Measurements from ENCODE around the gene HCAR2. TPM values are rescaled to one million over a fixed set of nuclear protein-coding genes. Genes with fewer than 3 reads are reported as not detected.
"Not testable (repeated sequence)": the region's sequence is repeated elsewhere in the genome, so short reads cannot be mapped to it uniquely, and the experiment has no call there.

HCAR2 gene
- polyA plus RNA-seq, 5 donors: 0.09 to 0.30 (median 0.21) TPM; not detected in 1

DNA sequence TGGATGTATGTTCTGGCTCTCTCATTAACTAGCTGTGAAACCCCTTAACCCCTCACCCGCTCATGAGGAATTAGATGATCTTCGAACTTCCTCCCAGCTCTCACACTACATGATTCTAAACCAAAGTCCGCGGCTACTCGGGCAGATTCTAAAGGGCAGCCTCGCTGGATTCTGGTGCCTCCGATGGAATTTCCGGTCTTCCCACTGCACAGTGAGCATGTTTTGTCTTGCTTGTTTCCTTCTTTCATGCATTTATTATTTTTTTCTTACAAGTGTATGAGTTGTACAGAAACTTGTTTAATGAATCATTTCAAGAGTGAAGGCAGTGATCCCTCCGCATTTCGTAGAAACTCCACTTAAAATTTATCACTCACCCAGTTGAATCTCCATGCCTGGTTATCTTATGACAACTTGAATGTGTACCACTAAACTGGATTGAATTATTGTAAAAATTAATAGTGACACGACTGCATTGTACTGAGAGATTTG lies 17.9 kb upstream of the HCAR2 start:
- DNase-seq: no peak

DNA sequence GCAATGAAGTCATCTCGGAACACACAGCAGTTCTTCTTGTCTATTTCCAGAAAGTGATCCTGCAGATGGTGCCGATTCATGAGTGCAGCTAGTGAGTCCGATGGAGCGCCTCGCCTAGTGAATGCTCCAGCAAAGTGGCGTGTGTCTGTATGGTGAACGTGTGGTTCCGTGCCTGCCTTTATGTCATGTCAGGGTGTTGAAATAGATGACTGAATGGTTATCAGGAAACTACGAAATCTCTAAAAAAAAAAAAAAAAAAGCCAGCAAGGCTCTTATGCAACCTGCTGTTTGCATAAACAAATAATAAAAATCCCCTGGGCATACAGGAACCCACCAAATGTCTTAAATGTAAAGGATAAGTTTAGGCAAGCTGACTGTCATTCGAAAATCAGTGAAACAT lies 13.5 kb upstream of the HCAR2 start, which contains the start of gene HCAR3:
Gene HCAR3, minus strand, starts transcription at position 154 of the 400 bp plus-strand sequence. Its CDS starts 74 bp downstream, at position 80.
- DNase-seq: not testable (repeated sequence)

DNA sequence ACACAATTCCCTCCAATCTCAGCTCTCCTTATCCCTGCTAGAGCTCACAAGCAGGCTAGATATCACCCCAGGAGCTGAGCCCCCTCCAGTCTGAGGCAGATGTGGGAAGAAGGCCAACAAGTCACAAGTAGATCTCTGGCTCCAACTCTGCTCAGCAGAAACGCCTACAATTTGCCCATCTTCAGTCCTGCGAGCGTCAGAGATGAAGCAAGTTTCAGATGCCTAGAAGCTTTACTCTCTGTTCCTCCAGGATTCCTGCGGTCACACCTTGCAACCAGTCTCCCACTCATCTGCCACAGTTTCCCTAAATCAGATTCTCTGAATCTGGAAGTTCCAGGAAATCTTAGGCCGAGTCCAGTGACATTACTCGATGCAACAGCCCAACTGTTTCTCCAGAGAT lies 12.1 kb upstream of the HCAR2 start:
- DNase-seq: not testable (repeated sequence)

DNA sequence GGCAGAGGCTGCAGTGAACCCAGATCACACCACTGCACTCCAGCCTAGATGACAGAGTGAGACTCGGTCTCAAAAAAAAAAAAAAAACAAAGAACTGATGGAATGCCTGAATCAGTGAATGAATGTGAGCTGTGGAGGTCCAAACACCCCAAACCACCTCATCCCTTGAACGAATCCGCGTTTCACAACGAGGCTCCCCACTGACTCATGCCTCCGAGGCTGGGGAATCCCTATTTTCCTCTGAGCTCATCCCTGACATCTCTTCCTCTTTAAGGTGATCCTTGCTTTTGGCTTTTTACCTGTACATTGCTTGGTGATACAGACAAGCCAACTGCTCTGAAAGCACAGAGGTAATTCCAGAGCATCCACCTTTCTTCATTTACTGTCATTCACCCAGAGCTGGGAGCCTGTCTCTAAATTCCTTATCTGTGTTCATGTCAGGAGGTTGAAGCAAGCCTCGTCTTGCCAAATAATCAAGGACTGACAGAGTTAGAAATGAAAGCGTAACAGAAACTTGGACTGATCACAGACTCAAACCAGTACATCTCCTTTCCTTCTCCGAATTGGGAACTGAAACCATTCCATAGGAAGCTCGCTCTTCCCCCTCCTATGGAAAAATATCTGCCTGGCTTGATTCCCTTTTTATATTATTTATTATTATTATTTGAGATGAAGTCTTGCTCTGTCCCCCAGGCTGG lies 10.5 kb upstream of the HCAR2 start:
- not testable (repeated sequence) for DNase-seq

DNA sequence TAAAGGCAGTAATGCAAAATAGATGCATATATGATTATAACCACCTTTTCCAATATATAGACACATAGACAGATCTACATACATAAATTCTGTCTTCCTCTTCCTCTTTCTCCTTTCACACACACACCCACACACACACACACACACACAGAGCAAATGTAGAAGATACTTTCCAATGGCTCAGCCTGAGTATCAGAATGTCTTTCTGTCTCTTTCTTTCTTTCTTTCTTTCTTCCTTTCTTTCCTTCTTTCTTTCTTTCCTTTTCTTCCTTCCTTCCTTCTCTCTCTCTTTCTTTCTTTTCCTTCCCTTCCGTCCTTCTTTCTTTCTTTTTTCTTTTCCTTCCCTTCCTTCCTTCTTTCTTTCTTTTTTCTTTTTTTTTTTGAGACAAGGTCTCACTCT lies 8.1 kb upstream of the HCAR2 start:
- not testable (repeated sequence) for DNase-seq

DNA sequence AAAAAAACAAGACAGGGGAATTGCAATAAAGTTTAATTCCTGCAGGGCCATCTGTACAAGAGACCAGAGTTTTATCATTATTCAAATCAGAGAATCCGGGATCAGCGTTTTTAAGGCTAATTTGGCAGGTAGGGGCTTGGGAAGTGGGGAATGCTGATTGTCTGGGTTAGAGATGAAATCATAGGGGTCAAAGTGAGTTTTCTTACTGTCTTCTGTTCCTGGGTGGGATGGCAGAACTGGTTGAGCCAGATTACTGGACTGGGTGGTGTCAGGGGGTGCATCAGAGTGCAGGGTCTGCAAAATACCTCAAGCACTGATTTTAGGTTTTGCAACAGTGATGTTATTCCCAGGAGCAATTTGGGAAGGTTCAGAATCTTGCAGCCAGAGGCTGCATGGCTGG lies 7.2 kb upstream of the HCAR2 start:
- DNase-seq: not testable (repeated sequence)

DNA sequence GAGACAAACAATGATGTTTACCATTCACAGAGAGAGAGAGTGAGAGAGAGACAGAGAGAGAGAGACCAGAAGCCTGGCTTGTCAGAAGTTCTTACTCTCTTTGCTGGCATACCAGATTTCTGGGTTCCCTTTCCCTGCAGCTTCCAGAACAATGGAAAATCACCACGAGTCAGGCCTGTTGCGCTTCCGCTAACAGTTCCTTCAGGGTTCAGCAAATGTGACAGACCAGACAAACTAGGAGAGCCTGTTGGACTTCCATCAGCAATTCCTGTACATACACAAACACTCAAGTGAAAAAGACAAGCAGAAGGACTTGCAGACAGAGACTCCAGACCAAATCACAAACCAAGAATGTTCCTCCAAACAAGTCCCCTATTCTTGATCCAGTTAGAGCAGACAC lies 6.1 kb upstream of the HCAR2 start:
- not testable (repeated sequence) for DNase-seq

DNA sequence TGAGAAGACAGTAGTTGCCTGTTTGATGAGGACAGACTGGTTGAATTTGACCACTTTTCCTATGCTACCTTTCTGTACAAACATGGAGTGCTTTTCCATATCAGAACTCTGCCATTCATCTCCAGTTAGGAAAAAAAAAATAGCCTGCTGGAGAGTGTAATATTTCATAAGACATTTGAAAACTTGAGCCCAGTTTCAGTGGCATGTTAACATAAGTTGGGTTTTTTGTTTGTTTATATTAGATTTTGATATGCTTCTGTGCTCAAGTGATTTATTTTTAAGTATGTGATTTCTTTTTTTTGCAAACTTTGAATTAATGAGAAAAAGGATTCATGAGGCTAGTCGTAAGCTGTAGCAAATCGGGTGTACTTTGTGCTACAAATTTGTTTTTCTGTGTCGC lies 684 bp upstream of the HCAR2 start:
- DNase-seq: not testable (repeated sequence)

DNA sequence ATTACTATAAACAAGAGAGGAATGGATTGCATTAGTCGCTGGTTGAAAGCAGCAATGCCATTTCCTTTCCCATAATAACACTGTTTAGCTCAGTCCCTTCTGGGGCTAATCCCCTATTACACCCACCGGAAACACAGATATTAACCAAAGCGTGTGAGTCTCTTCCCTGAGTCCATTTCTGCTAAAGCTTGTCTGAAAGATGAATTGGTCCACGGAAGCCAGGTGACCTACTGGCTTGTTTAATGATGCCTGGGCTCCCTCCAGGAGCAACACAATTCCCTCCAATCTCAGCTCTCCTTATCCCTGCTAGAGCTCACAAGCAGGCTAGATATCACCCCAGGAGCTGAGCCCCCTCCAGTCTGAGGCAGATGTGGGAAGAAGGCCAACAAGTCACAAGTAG lies 1.7 kb downstream of the HCAR2 start:
- not testable (repeated sequence) for DNase-seq

DNA sequence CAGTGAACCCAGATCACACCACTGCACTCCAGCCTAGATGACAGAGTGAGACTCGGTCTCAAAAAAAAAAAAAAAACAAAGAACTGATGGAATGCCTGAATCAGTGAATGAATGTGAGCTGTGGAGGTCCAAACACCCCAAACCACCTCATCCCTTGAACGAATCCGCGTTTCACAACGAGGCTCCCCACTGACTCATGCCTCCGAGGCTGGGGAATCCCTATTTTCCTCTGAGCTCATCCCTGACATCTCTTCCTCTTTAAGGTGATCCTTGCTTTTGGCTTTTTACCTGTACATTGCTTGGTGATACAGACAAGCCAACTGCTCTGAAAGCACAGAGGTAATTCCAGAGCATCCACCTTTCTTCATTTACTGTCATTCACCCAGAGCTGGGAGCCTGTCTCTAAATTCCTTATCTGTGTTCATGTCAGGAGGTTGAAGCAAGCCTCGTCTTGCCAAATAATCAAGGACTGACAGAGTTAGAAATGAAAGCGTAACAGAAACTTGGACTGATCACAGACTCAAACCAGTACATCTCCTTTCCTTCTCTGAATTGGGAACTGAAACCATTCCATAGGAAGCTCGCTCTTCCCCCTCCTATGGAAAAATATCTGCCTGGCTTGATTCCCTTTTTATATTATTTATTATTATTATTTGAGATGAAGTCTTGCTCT lies 3.0 kb downstream of the HCAR2 start:
- not testable (repeated sequence) for DNase-seq

DNA sequence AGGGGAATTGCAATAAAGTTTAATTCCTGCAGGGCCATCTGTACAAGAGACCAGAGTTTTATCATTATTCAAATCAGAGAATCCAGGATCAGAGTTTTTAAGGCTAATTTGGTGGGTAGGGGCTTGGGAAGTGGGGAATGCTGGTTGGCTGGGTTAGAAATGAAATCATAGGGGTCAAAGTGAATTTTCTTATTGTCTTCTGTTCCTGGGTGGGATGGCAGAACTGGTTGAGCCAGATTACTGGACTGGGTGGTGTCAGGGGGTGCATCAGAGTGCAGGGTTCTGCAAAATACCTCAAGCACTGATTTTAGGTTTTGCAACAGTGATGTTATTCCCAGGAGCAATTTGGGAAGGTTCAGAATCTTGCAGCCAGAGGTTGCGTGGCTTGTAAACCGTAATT lies 6.2 kb downstream of the HCAR2 start:
- DNase-seq: not testable (repeated sequence)

DNA sequence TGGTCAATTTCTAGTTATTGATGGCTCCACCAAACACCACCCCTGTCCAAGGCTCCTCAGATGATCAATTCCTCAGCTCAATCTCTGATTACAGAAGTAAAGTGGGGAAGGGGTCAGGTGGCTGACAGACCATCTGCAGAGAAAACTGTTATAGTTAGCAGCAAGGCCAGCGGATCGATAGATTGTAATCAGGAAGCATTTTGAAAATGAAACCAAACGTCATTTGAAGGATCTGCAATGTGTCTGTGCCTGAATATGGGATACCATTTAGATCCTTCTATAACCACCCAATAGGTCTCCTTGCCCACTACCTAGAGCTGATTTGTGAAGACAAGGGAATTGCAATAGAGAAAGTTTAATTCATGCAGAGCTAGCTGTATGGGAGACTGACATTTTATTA lies 11.6 kb downstream of the HCAR2 start:
- no peak for DNase-seq

DNA sequence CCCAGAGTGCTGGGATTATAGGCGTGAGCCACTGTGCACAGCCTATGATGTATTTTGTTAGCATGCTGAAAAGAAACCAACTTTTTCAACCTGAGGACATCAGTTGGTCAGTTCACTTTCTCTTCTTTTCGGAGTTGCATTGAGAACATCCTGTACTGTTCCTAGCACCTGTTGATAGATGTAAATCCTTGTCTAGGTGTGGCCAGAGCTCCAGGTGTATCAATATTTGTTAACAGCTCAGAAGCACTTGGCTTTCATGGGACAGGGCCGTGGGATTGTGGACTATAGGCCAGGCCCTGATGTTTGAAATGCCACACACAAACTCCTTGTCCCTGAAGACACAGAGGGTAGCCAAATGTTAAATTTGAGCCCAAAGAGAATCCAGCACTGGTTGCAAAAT lies 14.9 kb downstream of the HCAR2 start:
- DNase-seq: no peak

DNA sequence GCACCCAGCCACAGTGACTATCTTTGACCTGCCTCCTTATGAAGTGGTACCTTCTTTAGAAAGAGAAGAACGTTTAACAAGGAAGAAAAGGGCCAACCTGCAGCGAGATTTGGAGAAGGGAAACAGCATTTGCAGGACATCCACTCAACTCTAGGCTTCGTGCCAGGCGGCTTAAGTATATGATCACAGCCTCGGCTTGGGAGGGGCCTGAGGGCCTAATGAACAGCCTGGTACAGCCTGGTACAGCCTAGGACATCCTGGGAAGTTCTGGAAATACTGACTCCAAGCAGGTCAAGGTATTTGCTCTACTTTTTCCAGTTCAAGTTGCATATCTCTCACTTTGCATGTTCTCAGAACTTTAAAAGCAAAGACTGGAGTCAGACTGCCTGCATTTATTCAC lies 16.1 kb downstream of the HCAR2 start:
- peak; percentile 54 to 58 for DNase-seq

DNA sequence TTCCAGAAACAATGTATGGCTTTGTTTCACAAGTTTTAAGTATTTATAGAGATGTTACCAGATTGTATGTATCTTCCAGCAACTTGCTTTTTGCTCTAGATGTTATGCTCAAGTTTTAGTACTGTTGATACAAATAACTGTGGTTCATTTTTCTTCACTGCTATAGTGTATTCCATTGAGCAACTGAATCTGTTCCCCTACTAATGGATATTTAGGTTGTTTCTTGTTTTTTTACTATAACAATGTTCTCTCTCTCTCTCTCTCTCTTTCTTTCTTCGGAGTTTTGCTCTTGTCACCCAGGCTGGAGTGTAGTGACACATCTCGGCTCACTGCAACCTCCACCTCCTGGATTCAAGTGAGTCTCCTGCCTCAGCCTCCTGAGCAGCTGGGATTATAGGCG lies 16.6 kb downstream of the HCAR2 start:
- no peak for DNase-seq

DNA sequence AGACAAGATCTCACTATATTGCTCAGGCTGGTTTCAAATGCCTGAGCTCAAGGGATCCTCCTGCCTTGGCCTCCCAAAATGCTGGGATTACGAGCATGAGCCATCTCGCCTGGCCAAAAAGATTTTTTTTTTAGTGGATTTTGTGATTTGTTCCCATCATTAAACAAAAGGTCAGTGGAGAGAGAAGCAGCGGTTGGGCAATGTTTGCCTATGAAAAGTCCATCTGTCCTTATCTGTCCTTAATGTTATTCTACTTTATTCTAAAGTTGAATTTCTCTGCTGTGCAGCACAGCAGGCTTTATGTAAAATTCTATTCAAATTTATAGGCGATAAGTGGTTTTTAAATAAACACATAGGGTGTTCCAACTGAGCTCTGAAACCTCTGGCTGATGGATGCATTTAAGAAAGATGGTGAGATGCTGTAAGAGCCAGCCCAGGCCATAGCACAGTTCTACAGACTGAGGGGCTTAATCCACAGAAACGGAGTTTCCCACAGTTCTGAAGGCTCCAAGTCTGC lies 18.8 kb downstream of the HCAR2 start:
- no peak for DNase-seq

DNA sequence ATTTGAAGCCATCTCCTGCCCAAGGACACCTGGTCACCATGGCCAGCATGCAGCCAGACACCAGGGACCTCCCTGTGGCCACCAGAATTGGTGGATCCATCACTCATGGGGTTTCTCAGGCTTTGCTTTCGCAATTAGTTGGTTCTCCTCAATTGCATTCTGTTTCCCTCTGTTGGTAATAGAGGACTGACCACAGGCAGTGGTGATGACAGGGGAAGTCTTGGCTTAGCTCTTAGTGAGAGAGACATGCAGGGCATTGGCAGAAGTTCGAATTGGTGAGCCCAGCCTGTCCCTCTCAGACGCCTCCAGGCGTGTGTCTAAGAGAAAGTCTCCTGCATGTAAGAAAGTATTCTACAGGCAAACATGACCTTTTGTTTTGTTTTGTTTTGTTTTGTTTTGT lies 21.3 kb downstream of the HCAR2 start:
- DNase-seq: no peak

DNA sequence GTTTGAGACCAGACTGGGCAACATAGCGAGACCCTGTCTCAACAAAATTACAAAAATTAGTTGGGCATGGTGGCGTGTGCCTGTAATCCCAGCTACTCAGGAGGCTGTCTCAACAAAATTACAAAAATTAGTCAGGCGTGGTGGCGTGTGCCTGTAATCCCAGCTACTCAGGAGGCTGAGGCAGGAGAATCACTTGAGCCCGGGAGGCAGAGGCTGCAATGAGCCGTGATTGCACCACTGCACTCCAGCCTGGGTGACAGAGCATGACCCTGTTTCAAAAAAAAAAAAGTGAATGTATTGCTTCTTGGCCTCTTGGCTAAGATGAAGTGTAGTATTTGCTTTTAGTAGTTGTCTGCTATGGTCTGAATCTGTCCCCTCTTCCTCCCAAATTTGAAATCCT lies 22.2 kb downstream of the HCAR2 start:
- not testable (repeated sequence) for DNase-seq

DNA sequence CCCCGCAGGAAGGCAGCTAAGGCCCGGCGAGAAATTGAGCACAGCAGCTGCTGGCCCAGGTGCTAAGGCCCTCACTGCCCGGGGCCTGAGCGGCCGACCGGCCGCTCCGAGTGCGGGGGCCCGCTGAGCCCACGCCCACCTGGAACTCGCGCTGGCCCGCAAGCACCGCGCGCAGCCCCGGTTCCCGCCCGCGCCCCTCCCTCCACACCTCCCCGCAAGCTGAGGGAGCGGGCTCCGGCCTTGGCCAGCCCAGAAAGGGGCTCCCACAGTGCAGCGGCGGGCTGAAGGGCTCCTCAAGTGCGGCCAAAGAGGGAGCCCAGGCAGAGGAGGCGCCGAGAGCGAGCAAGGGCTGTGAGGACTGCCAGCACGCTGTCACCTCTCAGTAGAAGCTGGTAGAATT lies 26.4 kb downstream of the HCAR2 start:
- not testable (repeated sequence) for DNase-seq

DNA sequence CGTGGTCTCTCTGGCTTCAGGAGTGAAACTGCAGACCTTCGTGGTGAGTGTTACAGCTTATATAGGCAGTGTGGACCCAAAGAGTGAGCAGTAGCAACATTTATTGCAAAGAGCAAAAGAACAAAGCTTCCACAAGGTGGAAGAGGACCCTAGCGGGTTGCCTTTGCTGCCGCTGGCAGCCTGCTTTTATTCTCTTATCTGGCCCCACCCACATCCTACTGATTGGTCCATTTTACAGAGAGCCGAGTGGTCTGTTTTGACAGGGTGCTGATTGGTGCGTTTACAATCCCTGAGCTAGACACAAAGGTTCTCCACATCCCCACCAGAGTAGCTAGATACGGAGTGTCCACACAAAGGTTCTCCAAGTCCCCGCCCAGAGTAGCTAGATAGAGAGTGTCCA lies 27.1 kb downstream of the HCAR2 start:
- DNase-seq: not testable (repeated sequence)

DNA sequence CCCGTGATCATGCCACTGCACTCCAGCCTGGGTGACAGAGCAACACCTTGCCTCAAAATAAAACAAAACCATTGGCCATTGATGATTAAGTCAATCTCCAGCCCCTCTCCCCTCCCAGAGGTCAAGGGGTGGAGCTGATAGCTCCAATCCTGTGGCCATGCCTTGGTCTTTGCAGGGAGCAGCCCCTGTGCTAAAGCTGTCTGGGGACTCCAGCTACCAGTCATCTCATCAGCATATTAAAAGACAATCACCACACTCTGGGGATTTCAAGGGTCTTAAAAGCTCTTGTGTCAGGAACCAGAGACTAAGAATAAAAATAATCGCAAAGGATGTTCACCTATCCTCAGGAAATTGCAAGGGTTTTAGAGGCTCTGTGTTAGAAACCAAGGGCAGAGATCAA lies 30.6 kb downstream of the HCAR2 start:
- no peak for DNase-seq

DNA sequence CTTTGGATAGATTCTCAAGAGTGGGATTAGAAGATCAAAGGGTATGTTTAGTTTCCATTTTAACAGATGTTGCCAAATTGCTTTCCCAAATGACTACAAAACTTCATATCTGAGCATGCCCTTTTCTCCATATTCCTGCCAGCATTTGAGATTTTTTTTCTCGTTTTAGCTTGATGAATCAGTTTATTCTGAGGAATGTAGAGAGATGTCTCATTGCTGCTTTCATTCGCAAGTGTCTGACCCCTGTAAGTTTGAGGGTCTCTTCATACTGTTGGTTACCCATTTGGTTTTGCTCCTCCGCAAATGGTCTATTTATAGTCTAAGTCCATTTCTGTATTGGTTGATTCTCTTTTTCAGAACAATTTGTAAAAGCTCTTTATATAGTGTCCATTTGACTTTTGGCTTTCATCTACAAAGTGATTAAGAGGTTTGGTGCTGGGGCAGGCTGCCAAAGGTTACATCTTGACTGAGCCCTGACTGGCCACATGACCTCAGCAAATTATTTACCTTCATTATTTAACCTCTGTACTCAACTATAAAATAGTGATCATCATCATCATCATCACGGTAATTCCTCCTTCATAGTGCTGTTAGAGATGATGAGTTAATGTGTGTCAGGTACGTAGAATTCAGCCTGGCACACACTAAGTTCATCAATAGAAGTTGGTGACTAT lies 33.6 kb downstream of the HCAR2 start:
- no peak for DNase-seq
